Upper lobe of left lung (tissue), 6 donors: ENCODE data around the gene CEP135. TPM values are rescaled to one million over a fixed set of nuclear protein-coding genes. Genes with fewer than 3 reads are reported as not detected.

Experiments
- ATAC-seq, 2 donors: fragments of 200-7000 bp; cut with Tn5 transposase; one replicate each; pipeline ENCODE4 v1.9.1; 2022; ENCODE audit warnings: mild to moderate bottlenecking in 2 of 2, moderate library complexity in 2 of 2; ENCODE audit not compliant: low FRiP score in 2 of 2
- DNase-seq, 2 donors: peaks; one replicate each; pipeline ENCODE4 v3.0.0-alpha.2; 2019 to 2020
- H3K27ac ChIP-seq, 4 donors: fragments of 200-600 bp; sonication (generic); one replicate each; pipeline ENCODE4 v1.5.1; 2016 to 2019
- H3K27me3 ChIP-seq, 4 donors: fragments of 200-600 bp; sonication (generic); one replicate each; pipeline ENCODE4 v1.5.1; 2017 to 2019
- H3K36me3 ChIP-seq, 4 donors: fragments of 200-600 bp; sonication (generic); one replicate each; pipeline ENCODE4 v1.5.1; 2016 to 2019
- H3K4me1 ChIP-seq, 4 donors: fragments of 200-600 bp; sonication (generic); one replicate each; pipeline ENCODE4 v1.5.1; 2018 to 2019
- H3K4me3 ChIP-seq, 4 donors: fragments of 200-600 bp; sonication (generic); one replicate each; pipeline ENCODE4 v1.5.1; 2017 to 2019; ENCODE audit warnings: mild to moderate bottlenecking in 2 of 4, moderate library complexity in 1 of 4
- H3K9me3 ChIP-seq, 4 donors: fragments of 200-600 bp; sonication (generic); one replicate each; pipeline ENCODE4 v1.5.1; 2018 to 2019
- EP300 ChIP-seq, 4 donors: sonication (generic); formaldehyde crosslinking; IDR thresholded peaks; one replicate each; pipeline ENCODE4 v1.5.1; 2017; ENCODE audit warnings: antibody characterized with exemption in 4 of 4, control low read depth in 2 of 4
- POLR2A ChIP-seq, 4 donors: fragments of 450-650 bp; IDR thresholded peaks; one replicate each; pipeline ENCODE4 v1.5.1; 2016 to 2017; ENCODE audit warnings: antibody characterized with exemption in 4 of 4, mild to moderate bottlenecking in 2 of 4
- POLR2AphosphoS5 ChIP-seq, 2 donors: sonication (generic); formaldehyde crosslinking; IDR thresholded peaks; one replicate each; pipeline ENCODE4 v1.5.1; 2017; ENCODE audit warnings: antibody characterized with exemption in 2 of 2
- WGBS, 2 donors: methylation state at CpG; one replicate each; pipeline ENCODE4 v1.1.5; 2017 to 2018; 5-methylcytosine and 5-hydroxymethylcytosine counted together
- total RNA-seq, 6 donors: library from RNA; depleted of rRNA in 4 of 6; stranded (reverse); fragments of >200 nt in 4 of 6; gene quantifications; one replicate each; pipeline versions ENCODE4 v1.1.0 to v1.2.1, GENCODE V29; 2016 to 2021
- TF ChIP-seq, protein P1 (sequence below), 6 experiments: fragments of 450-650 bp in 4 of 6; fragments of 200-600 bp in 2 of 6; sonication (generic) in 2 of 6; IDR thresholded peaks; one replicate each; pipeline ENCODE4 v1.5.1; 2016 to 2019; ENCODE audit warnings: antibody characterized with exemption in 6 of 6
- donor health status: DM: no; HTN: no; CAD: no; lungs with moderate emphysema.
- donor health status: DM: no; HTN: yes; CAD: no; lungs with severe emphysema.

CEP135 gene, protein sequence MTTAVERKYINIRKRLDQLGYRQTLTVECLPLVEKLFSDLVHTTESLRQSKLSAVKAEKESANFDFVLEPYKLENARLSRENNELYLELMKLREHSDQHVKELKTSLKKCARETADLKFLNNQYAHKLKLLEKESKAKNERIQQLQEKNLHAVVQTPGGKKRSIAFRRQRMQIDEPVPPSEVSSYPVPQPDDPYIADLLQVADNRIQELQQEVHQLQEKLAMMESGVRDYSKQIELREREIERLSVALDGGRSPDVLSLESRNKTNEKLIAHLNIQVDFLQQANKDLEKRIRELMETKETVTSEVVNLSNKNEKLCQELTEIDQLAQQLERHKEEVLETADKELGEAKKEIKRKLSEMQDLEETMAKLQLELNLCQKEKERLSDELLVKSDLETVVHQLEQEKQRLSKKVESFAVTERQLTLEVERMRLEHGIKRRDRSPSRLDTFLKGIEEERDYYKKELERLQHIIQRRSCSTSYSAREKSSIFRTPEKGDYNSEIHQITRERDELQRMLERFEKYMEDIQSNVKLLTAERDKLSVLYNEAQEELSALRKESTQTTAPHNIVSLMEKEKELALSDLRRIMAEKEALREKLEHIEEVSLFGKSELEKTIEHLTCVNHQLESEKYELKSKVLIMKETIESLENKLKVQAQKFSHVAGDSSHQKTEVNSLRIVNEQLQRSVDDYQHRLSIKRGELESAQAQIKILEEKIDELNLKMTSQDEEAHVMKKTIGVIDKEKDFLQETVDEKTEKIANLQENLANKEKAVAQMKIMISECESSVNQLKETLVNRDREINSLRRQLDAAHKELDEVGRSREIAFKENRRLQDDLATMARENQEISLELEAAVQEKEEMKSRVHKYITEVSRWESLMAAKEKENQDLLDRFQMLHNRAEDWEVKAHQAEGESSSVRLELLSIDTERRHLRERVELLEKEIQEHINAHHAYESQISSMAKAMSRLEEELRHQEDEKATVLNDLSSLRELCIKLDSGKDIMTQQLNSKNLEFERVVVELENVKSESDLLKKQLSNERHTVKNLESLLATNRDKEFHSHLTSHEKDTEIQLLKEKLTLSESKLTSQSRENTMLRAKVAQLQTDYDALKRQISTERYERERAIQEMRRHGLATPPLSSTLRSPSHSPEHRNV
- 10 to 100 TPM in 2 of 6 donors, 1 to 10 TPM in 4; 4.7 to 14.1 (median 8.4) TPM for total RNA-seq

DNA sequence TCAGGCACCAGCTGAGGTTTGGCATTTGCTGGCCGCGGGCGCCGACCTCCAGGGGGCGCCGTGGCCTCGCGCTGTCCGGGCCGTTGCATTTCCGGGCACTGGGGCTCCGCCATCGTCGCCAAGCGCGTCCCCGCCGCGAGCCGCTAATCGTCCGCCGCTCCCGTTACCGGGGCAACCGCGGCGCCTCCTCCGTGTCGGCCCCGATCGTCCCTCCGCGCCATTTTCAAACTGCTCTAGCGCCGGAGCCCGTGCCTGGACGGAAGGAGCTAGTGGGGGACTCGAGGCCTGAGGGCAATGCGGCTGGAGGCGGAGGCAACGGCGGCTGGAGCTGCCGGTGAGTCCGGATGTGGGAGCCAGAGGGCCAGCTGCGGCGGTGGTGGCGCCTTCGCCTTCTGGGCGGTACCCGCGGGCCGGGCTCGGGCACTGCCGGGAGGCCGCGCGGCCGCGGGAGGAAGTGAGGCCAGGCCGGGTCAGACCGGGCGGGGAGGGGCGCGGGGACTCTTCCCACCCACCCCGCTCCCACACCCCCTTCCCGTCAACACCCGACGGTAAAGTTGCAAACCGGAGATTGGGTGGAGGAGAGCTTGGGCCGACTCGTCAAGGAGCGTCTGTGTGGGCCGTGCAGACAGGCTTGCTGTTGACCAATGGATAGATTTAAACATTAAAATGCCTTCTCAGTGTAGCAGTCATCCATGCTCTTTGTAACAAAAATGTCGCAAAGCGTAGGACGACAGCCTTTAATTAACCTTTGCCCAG, at the start of gene CEP135:
Gene CEP135 (plus strand): TSS at position 220 of the 756 bp plus-strand sequence. CDS start 3,186 bp downstream, outside the sequence.
- TF ChIP-seq POLR2A (IDR thresholded peaks at IDR 0.05) (peak in 2 of 4 donors; percentile 63 to 77), EP300 (IDR thresholded peaks at IDR 0.05) (peak in 1 of 4 donors; percentile 27), POLR2AphosphoS5 (IDR thresholded peaks at IDR 0.05) (peak; percentile 56 to 76)
- TF ChIP-seq, protein P1, sequence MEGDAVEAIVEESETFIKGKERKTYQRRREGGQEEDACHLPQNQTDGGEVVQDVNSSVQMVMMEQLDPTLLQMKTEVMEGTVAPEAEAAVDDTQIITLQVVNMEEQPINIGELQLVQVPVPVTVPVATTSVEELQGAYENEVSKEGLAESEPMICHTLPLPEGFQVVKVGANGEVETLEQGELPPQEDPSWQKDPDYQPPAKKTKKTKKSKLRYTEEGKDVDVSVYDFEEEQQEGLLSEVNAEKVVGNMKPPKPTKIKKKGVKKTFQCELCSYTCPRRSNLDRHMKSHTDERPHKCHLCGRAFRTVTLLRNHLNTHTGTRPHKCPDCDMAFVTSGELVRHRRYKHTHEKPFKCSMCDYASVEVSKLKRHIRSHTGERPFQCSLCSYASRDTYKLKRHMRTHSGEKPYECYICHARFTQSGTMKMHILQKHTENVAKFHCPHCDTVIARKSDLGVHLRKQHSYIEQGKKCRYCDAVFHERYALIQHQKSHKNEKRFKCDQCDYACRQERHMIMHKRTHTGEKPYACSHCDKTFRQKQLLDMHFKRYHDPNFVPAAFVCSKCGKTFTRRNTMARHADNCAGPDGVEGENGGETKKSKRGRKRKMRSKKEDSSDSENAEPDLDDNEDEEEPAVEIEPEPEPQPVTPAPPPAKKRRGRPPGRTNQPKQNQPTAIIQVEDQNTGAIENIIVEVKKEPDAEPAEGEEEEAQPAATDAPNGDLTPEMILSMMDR (IDR thresholded peaks at IDR 0.05), result peak; percentile 95 to 99 (median 98)
- peak within 1 kb of the TSS; percentile 91 to 97 (median 94) for H3K27ac ChIP-seq
- peaks cover 0 to 7% (median 3%) of the 10 kb centered on the region in 4 donors for H3K36me3 ChIP-seq
- DNase-seq, result peak; percentile 97 to 99
- H3K9me3 ChIP-seq, result no peaks in the 10 kb centered on the region
- H3K27me3 ChIP-seq, result no peaks in the 10 kb centered on the region
- peak within 1 kb of the TSS; percentile 63 to 81 (median 71) for H3K4me3 ChIP-seq
- peaks cover 18 to 20% (median 19%) of the 10 kb centered on the region in 4 donors for H3K4me1 ChIP-seq
- 0 to 1% methylated on average over 5 to 51 of the region's 77 CpGs for WGBS, 2 donors
- peak; percentile 98 for ATAC-seq

DNA sequence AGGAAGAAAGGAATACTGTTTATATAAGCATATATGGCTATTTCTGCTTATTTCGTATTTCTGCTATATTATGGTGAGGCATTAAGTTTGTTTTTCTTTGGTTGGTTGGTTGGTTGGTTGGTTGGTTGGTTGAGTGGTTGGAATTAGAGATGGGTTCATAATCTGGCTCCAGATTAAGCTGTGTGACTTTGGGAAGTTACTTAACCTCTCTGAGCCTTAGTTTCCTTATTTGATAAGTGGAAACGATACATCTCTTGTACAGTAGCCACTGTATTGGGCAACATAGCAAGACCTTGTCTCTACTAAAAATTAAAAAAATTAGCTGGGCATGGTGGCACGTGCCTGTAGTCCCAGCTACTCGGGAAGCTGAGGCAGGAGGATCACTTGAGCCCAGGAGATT, 46.1 kb upstream of the CEP135 start:
- H3K36me3 ChIP-seq, result peaks cover 3 to 53% (median 8%) of the 10 kb centered on the region in 4 donors
- WGBS, 2 donors, result 89 to 98% methylated on average over 4 of the region's 4 CpGs
- TF ChIP-seq, protein P1 (IDR thresholded peaks at IDR 0.05), result no peak
- TF ChIP-seq POLR2A (IDR thresholded peaks at IDR 0.05) (no peak), POLR2AphosphoS5 (IDR thresholded peaks at IDR 0.05) (no peak), EP300 (IDR thresholded peaks at IDR 0.05) (no peak)

DNA sequence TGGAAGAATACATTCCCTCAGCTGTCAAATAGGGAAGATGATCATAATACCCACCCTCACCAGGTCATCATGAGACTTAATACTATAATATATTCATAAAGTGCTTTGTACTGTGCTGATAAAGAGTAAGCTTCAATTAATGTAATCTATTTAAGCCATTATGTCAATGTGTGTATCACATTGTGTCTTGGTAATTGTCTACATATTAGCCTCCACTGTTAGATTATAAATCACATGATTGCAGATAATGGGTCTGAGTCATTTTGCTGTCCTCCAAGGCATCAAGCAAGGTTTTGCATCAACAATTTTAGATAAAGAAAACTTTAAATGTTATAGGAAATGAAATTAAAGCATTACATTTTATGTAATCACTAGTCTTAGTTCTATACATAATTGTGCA, 45.2 kb upstream of the CEP135 start:
- peaks cover 0 to 10% (median 3%) of the 10 kb centered on the region in 4 donors for H3K4me1 ChIP-seq
- no peaks in the 10 kb centered on the region for H3K9me3 ChIP-seq
- H3K36me3 ChIP-seq, result peaks cover 0 to 46% (median 4%) of the 10 kb centered on the region in 4 donors
- ATAC-seq, result no peak
- TF ChIP-seq EP300 (IDR thresholded peaks at IDR 0.05) (no peak), POLR2A (IDR thresholded peaks at IDR 0.05) (no peak), POLR2AphosphoS5 (IDR thresholded peaks at IDR 0.05) (no peak)
- TF ChIP-seq, protein P1 (IDR thresholded peaks at IDR 0.05), result no peak
- no peaks in the 10 kb centered on the region for H3K27me3 ChIP-seq
- no peak overlapping the region for H3K4me3 ChIP-seq
- no peak overlapping the region for H3K27ac ChIP-seq
- no peak for DNase-seq

More for the DNA sequence above, 46.1 kb upstream of the CEP135 start:
- ATAC-seq, result no peak
- H3K27me3 ChIP-seq, result no peaks in the 10 kb centered on the region
- no peaks in the 10 kb centered on the region for H3K9me3 ChIP-seq
- DNase-seq, result no peak
- no peak overlapping the region for H3K27ac ChIP-seq
- peaks cover 0 to 8% (median 3%) of the 10 kb centered on the region in 4 donors for H3K4me1 ChIP-seq
- no peak overlapping the region for H3K4me3 ChIP-seq

DNA sequence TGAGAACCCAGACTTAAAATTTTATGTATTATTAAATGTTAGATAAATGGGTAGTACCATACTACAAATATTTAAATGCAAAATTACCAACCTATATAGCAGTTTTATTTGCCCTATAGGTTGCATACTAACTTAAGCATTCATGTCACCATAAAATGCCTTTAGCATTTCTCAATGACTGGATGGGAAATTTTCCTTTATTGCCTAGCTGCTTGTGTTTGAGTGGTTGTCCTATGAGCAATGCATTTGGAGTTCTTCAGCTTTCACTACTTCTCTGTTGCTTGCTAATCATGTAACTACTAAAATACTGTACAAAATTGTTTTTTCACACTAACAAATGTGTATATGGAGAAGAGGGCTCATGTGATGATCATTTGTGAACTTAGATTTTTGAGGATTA, 44.2 kb upstream of the CEP135 start:
- peaks cover 0 to 10% (median 3%) of the 10 kb centered on the region in 4 donors for H3K4me1 ChIP-seq
- H3K27ac ChIP-seq, result no peak overlapping the region
- DNase-seq (no peak), ATAC-seq (no peak)
- H3K9me3 ChIP-seq, result no peaks in the 10 kb centered on the region
- no peak overlapping the region for H3K4me3 ChIP-seq
- TF ChIP-seq POLR2AphosphoS5 (IDR thresholded peaks at IDR 0.05), result no peak
- TF ChIP-seq, protein P1 (IDR thresholded peaks at IDR 0.05), result no peak
- no peak for TF ChIP-seq EP300 (IDR thresholded peaks at IDR 0.05)
- TF ChIP-seq POLR2A (IDR thresholded peaks at IDR 0.05), result no peak
- no peaks in the 10 kb centered on the region for H3K27me3 ChIP-seq
- peaks cover 0 to 38% (median 4%) of the 10 kb centered on the region in 4 donors for H3K36me3 ChIP-seq
